NCI-H510A treated with DMSO at 0.1 percent for 48 hours (cell line): ENCODE measurements around the gene CAMTA1.
A peak's percentile ranks its signal among the peaks of the same experiment; 100 is the strongest.
"Not testable (repeated sequence)": the region's sequence is repeated elsewhere in the genome, so short reads cannot be mapped to it uniquely, and the experiment has no call there.

Experiments used
- DNase-seq: peaks from one replicate; lab custom pipeline; 2025; lab: John Stamatoyannopoulos, UW

The CAMTA1 gene

GRCh38 chr1:7150724-7151280 is 365.5 kb downstream of the CAMTA1 start:
- DNase-seq = peak; percentile 46

GRCh38 chr1:7151978-7152377 is 366.7 kb downstream of the CAMTA1 start:
- no peak for DNase-seq

GRCh38 chr1:7152655-7153054 is 367.4 kb downstream of the CAMTA1 start:
- DNase-seq = no peak

GRCh38 chr1:7153464-7153863 is 368.2 kb downstream of the CAMTA1 start:
- DNase-seq = no peak

GRCh38 chr1:7159116-7159781 is 374.0 kb downstream of the CAMTA1 start:
- no peak for DNase-seq

GRCh38 chr1:7168554-7168953 is 383.3 kb downstream of the CAMTA1 start:
- DNase-seq = not testable (repeated sequence)

- DNase-seq = no peak
Measured at GRCh38 chr1:7171168-7171567, 385.9 kb downstream of the CAMTA1 start.

- DNase-seq = no peak
Measured at GRCh38 chr1:7171574-7171973, 386.3 kb downstream of the CAMTA1 start.

- DNase-seq = no peak
Measured at GRCh38 chr1:7172804-7173203, 387.6 kb downstream of the CAMTA1 start.

- no peak for DNase-seq
Measured at GRCh38 chr1:7174561-7174960, 389.3 kb downstream of the CAMTA1 start.

GRCh38 chr1:7174980-7175906 is 390.0 kb downstream of the CAMTA1 start:
- no peak for DNase-seq

- no peak for DNase-seq
Measured at GRCh38 chr1:7177021-7177420, 391.8 kb downstream of the CAMTA1 start.

- no peak for DNase-seq
Measured at GRCh38 chr1:7177438-7178146, 392.3 kb downstream of the CAMTA1 start.

GRCh38 chr1:7178336-7178735 is 393.1 kb downstream of the CAMTA1 start:
- no peak for DNase-seq

GRCh38 chr1:7178741-7179140 is 393.5 kb downstream of the CAMTA1 start:
- DNase-seq = no peak

- DNase-seq = no peak
Measured at GRCh38 chr1:7185721-7186120, 400.5 kb downstream of the CAMTA1 start.

- DNase-seq = peak; percentile 49
Measured at GRCh38 chr1:7186382-7187111, 401.3 kb downstream of the CAMTA1 start.

- no peak for DNase-seq
Measured at GRCh38 chr1:7187112-7187493, 401.8 kb downstream of the CAMTA1 start.

- no peak for DNase-seq
Measured at GRCh38 chr1:7190261-7190660, 405.0 kb downstream of the CAMTA1 start.

- DNase-seq = no peak
Measured at GRCh38 chr1:7192453-7192852, 407.2 kb downstream of the CAMTA1 start.

GRCh38 chr1:7196036-7196911 is 411.0 kb downstream of the CAMTA1 start:
- no peak for DNase-seq
